ENCODE results near the gene GCAT. TPM values are rescaled to one million over a fixed set of nuclear protein-coding genes. Genes with fewer than 3 reads are reported as not detected.
A peak's percentile ranks its signal among the peaks of the same experiment; 100 is the strongest.

GCAT gene
- total and polyA plus RNA-seq, 9 donors, result 2.3 to 17.7 (median 9.9) TPM

DNA sequence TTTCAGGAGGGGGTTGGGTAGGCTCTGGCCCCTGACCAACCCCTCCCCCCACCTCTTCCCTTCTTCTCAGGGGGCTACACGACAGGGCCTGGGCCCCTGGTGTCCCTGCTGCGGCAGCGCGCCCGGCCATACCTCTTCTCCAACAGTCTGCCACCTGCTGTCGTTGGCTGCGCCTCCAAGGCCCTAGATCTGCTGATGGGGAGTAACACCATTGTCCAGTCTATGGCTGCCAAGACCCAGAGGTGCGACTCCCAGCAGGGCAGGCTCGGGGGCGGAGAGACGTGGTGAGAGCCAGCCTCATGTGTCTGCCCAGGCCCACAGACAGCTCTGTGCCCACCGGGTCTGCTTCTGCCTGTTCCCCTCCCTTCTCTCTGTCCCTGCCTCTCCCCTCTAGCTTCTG, 7.9 kb downstream of the GCAT start:
- peak in 2 of 5 donors; percentile 40 to 47 for DNase-seq
- intact Hi-C loops (cut with DNase I), result loop anchor here (5.0 to 10.0 kb wide), 6 partner anchors 47 to 152 kb away; partner anchors contain the start of genes C22orf23 (in 1 of the 4) and POLR2F (in 1 of the 4)
- H3K9me3 ChIP-seq, result no peaks in the 10 kb centered on the region
- H3K4me1 ChIP-seq (ENCODE audit: insufficient read depth), result peaks cover 3% of the 10 kb centered on the region
- no peaks in the 10 kb centered on the region for H3K27me3 ChIP-seq
- no peak for TF ChIP-seq EP300 (IDR thresholded peaks at IDR 0.05)
- H3K4me3 ChIP-seq, result no peak overlapping the region
- no peaks in the 10 kb centered on the region for H3K36me3 ChIP-seq
- H3K27ac ChIP-seq, result no peak overlapping the region
- 83 to 86% (median 84%) methylated on average over 12 of the region's 12 CpGs for WGBS, 3 donors

DNA sequence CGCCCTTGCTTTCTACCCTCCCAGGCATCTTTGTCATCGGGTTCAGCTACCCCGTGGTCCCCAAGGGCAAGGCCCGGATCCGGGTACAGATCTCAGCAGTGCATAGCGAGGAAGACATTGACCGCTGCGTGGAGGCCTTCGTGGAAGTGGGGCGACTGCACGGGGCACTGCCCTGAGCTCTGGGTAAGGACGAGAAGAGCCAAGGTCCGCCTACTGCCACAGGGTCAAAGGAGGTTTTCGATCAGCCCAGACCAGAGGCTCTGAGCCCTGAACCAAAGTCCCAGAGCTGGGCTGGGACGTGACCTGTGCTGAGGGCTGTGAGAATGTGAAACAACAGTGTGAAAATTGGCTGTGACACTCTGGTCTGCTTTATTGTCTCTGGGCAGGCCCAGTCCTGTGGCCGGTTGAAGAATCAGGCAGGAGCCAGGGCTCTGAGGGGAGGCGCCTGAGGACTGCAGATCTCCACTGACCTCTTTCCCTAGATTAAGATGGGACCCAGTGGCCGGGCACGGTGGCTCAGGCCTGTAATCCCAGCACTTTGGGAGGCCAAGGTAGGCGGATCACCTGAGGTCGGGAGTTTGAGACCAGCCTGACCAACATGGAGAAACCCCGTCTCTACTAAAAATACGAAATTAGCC, 8.9 kb downstream of the GCAT start:
- DNase-seq, result peak in 2 of 5 donors; percentile 36 to 41
- Histone ChIP-seq H3K36me3 (no peaks in the 10 kb centered on the region), H3K27me3 (no peaks in the 10 kb centered on the region), H3K27ac (no peak overlapping the region), H3K4me1 (ENCODE audit: insufficient read depth) (peaks cover 3% of the 10 kb centered on the region), H3K4me3 (no peak overlapping the region), H3K9me3 (no peaks in the 10 kb centered on the region)
- TF ChIP-seq, protein P1, sequence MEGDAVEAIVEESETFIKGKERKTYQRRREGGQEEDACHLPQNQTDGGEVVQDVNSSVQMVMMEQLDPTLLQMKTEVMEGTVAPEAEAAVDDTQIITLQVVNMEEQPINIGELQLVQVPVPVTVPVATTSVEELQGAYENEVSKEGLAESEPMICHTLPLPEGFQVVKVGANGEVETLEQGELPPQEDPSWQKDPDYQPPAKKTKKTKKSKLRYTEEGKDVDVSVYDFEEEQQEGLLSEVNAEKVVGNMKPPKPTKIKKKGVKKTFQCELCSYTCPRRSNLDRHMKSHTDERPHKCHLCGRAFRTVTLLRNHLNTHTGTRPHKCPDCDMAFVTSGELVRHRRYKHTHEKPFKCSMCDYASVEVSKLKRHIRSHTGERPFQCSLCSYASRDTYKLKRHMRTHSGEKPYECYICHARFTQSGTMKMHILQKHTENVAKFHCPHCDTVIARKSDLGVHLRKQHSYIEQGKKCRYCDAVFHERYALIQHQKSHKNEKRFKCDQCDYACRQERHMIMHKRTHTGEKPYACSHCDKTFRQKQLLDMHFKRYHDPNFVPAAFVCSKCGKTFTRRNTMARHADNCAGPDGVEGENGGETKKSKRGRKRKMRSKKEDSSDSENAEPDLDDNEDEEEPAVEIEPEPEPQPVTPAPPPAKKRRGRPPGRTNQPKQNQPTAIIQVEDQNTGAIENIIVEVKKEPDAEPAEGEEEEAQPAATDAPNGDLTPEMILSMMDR (IDR thresholded peaks at IDR 0.05), result no peak
- TF ChIP-seq EP300 (IDR thresholded peaks at IDR 0.05) (no peak), POLR2A (IDR thresholded peaks at IDR 0.05) (no peak)
- intact Hi-C loops (cut with DNase I), result loop anchor here (5.0 to 10.0 kb wide), 6 partner anchors 46 to 151 kb away; partner anchors contain the start of genes C22orf23 (in 1 of the 4) and POLR2F (in 1 of the 4)
- WGBS, 3 donors, result 86 to 89% (median 89%) methylated on average over 23 of the region's 23 CpGs

DNA sequence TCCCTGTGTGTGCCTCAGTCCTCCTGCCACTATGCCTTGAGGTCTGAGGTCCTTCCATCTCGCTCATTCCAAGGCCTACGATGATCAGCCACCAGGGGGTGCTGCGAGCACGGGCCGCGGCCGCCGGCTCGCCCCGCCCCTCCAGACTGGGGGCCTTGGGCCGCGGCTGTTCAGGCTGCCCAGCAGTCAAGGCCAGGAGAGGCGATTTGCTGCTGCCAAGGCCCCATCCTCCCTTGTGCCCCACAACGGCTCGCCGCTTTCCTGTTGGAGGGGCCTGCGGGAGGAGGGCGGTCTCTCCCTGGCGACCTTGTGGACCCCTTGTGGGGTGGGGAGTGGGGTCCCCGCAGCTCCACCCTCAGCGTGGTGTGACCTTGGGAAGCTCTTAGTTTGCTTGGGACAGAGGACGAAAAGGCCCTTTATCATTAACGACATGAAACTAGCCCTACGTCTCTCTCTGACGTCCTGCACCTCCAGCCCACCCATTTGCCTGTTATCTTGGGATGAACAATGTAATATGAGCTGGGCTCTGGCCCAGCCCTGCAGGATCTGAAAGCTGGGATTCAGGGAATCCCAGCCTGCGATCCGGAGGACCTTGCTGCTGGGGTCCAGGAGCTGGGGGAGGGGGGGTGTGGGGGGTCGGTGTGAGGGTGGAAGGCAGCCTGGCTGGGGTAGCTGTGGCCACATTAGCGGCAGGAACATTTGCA, 10.1 kb downstream of the GCAT start:
- intact Hi-C loops (cut with DNase I), result loop anchor here (2.0 to 10.0 kb wide), 7 partner anchors 44 to 149 kb away; partner anchors contain the start of genes C22orf23 (in 1 of the 4) and POLR2F (in 1 of the 4)
- H3K27ac ChIP-seq, result peak overlapping the region; percentile 4 to 84
- peak overlapping the region; percentile 38 for H3K4me3 ChIP-seq
- WGBS, 3 donors, result 0 to 1% (median 1%) methylated on average over 29 of the region's 29 CpGs
- TF ChIP-seq POLR2A (IDR thresholded peaks at IDR 0.05) (peak; percentile 38), EP300 (IDR thresholded peaks at IDR 0.05) (no peak)
- TF ChIP-seq, protein P1 (IDR thresholded peaks at IDR 0.05), result peak; percentile 98 to 99 (median 99)
- no peaks in the 10 kb centered on the region for H3K9me3 ChIP-seq
- peak; percentile 87 to 95 (median 94) for DNase-seq
- no peaks in the 10 kb centered on the region for H3K27me3 ChIP-seq
- H3K4me1 ChIP-seq (ENCODE audit: insufficient read depth), result peaks cover 3% of the 10 kb centered on the region
- no peaks in the 10 kb centered on the region for H3K36me3 ChIP-seq

DNA sequence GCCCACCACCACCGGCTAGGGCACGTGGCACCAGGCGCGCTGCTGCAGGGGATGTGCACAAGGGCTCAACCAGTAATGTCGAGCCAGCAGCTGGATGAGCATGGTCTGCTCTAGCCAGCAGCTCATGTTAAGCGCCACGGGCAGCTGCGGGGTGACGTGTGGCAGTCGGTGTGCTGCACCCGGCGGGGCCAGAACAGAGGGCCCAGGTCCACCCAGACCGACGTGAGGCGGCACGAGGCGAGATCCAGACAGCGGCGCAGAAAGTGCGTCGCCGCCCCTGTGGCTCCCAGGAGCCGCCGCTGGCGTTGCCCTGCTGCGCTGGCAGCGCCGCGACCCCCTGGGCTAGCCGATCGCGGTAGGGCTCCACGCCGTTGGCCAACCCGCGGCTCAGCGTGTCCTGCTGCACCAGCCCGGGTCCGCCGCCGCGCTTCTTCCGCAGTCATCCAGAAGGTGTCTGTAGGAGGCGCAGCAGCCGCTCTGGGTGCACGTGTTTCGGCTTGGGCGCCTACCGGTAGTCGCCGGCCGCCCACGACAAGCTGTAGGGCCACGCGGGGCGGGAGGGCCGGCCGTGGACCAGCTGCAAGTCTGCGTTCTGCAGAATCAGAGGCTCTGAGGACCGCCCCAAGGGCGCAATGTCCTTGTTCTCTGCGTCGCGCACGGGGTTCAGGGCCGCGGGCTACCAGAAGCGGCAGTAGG, 10.8 kb downstream of the GCAT start:
- Histone ChIP-seq H3K9me3 (no peaks in the 10 kb centered on the region), H3K27ac (peak overlapping the region in 1 of 2 donors; percentile 38), H3K27me3 (no peaks in the 10 kb centered on the region), H3K4me3 (peak overlapping the region; percentile 38), H3K36me3 (no peaks in the 10 kb centered on the region), H3K4me1 (ENCODE audit: insufficient read depth) (peaks cover 3% of the 10 kb centered on the region)
- DNase-seq, result peak; percentile 48 to 77 (median 68)
- intact Hi-C loops (cut with DNase I), result loop anchor here (2.0 to 10.0 kb wide), 7 partner anchors 44 to 149 kb away; partner anchors contain the start of genes C22orf23 (in 1 of the 4) and POLR2F (in 1 of the 4)
- TF ChIP-seq, protein P1 (IDR thresholded peaks at IDR 0.05), result peak; percentile 11 to 54 (median 24)
- no peak for TF ChIP-seq POLR2A (IDR thresholded peaks at IDR 0.05)
- WGBS, 3 donors, result 1 to 4% (median 2%) methylated on average over 33 to 68 of the region's 68 CpGs

Measured in ovary (tissue), 9 donors.